Testis (tissue), 2 donors: ENCODE results near the gene PCNP.

Source experiments
- POLR2A ChIP-seq: fragments of 450-650 bp; IDR thresholded peaks from one replicate; pipeline ENCODE4 v1.6.1; 2017; ENCODE audit warnings: antibody characterized with exemption, mild to moderate bottlenecking, moderate library complexity
- TF ChIP-seq, protein P1 (sequence below), 3 experiments: fragments of 450-650 bp in 2 of 3; fragments of 200-600 bp in 1 of 3; sonication (generic) in 1 of 3; IDR thresholded peaks; one replicate each; pipeline ENCODE4 v1.5.1; 2016 to 2019; ENCODE audit warnings: antibody characterized with exemption in 3 of 3, mild to moderate bottlenecking in 2 of 3, moderate library complexity in 1 of 3

DNA sequence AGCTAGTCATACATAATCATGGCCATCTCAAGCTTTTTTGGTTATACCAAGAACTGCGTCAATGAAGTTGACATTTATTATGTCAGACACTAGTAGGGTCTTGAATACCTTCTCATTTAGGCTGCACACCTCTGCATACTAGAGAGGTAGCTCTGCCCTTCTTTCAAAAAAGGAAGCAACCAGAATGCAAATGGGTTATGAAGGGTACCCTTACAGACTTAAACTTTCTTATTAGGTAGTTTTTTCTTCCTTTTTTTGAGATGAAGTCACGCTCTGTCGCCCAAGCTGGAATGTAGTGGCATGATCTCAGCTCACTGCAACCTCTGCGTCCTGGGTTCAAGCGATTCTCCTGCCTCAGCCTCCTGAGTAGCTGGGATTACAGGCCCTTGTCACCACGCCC lies 3.3 kb downstream of the PCNP start:
- TF ChIP-seq, protein P1, sequence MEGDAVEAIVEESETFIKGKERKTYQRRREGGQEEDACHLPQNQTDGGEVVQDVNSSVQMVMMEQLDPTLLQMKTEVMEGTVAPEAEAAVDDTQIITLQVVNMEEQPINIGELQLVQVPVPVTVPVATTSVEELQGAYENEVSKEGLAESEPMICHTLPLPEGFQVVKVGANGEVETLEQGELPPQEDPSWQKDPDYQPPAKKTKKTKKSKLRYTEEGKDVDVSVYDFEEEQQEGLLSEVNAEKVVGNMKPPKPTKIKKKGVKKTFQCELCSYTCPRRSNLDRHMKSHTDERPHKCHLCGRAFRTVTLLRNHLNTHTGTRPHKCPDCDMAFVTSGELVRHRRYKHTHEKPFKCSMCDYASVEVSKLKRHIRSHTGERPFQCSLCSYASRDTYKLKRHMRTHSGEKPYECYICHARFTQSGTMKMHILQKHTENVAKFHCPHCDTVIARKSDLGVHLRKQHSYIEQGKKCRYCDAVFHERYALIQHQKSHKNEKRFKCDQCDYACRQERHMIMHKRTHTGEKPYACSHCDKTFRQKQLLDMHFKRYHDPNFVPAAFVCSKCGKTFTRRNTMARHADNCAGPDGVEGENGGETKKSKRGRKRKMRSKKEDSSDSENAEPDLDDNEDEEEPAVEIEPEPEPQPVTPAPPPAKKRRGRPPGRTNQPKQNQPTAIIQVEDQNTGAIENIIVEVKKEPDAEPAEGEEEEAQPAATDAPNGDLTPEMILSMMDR (IDR thresholded peaks at IDR 0.05) = no peak
- TF ChIP-seq POLR2A = no peak
